Measurements from ENCODE around the gene NASP.

NASP gene

DNA sequence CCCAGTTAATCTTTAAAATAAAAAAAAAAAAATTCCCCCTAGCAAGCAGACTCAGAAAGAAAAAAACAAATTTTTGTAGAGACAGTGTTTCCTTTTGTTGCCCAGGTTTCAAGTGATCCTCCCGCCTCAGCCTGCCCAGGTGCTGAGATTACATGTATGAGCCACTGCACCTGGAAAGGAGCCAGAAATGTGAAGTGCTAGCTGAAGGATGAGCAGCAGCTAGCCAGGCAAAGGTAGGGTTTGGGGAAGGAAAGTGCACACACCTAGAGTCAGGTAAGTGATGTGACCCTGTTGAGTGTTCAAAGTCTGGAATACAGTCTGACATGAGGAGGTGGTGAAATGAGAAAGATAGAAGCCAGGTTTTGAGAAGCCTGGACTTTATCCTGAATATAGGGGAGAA, 31.5 kb upstream of the NASP start:
- no peak for TF ChIP-seq CTCF (IDR thresholded peaks at IDR 0.05; ENCODE audit: insufficient read depth, low read depth, low read length, missing control alignments)
- DNase-seq (ENCODE audit: low read depth) = peak; percentile 60
- peak overlapping the region; percentile 73 for H3K4me3 ChIP-seq (ENCODE audit: low read depth, low read length)

- TF ChIP-seq CTCF (IDR thresholded peaks at IDR 0.05; ENCODE audit: insufficient read depth, low read depth, low read length, missing control alignments) = no peak
- H3K4me3 ChIP-seq (ENCODE audit: low read depth, low read length) = no peak overlapping the region
- no peak for DNase-seq (ENCODE audit: low read depth)
These were observed 29.6 kb upstream of the NASP start for GRCh38 chr1:45554198-45554597.

DNA sequence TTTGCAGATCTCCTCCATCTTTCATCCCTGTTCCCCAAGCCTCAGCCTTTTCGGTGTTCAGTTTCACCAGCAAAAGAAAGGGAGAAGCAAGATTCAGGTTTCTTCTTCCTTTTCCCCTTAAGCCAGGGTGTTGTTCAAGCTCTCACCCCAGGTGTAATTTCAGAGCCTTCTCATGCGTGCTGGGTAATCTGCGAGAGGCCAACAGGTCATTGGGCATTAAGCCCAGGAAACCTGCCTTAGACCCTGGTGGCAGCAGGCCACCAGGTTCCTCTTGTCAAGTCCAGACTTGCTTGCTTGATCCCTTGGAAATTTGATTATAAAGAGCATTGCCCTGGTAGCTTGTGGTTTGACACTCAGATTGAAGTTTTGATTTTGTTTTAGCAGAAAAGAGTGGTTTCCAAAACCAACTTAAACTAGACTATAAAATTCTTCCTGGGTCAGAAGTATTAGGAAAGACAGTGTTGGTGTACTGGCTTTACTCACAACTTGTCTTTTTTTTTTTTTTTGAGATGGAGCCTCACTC, 26.4 kb upstream of the NASP start:
- TF ChIP-seq CTCF (IDR thresholded peaks at IDR 0.05; ENCODE audit: insufficient read depth, low read depth, low read length, missing control alignments) = no peak
- peak; percentile 16 for DNase-seq (ENCODE audit: low read depth)
- no peak overlapping the region for H3K4me3 ChIP-seq (ENCODE audit: low read depth, low read length)

- DNase-seq (ENCODE audit: low read depth) = no peak
- H3K4me3 ChIP-seq (ENCODE audit: low read depth, low read length) = no peak overlapping the region
- no peak for TF ChIP-seq CTCF (IDR thresholded peaks at IDR 0.05; ENCODE audit: insufficient read depth, low read depth, low read length, missing control alignments)
These were observed 20.0 kb upstream of the NASP start for GRCh38 chr1:45563843-45564242.

DNA sequence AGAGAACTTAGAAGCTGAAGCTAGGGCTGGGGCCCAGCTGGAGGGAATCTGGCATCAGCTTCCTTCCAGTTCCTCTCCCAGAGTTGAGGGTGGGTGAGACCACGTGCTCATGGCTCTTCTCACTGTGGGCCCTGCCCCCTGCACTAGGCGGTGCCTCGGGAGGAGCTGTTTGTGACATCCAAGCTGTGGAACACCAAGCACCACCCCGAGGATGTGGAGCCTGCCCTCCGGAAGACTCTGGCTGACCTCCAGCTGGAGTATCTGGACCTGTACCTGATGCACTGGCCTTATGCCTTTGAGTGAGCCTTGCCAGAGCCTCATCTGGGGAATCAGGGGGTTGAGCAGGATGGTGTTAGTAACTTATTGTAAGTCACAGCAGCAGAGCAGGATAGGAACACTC, 17.1 kb upstream of the NASP start:
- no peak for TF ChIP-seq CTCF (IDR thresholded peaks at IDR 0.05; ENCODE audit: insufficient read depth, low read depth, low read length, missing control alignments)
- no peak overlapping the region for H3K4me3 ChIP-seq (ENCODE audit: low read depth, low read length)
- DNase-seq (ENCODE audit: low read depth) = no peak

GRCh38 chr1:45567911-45568310, 15.9 kb upstream of the NASP start:
- no peak for TF ChIP-seq CTCF (IDR thresholded peaks at IDR 0.05; ENCODE audit: insufficient read depth, low read depth, low read length, missing control alignments)
- DNase-seq (ENCODE audit: low read depth) = no peak
- no peak overlapping the region for H3K4me3 ChIP-seq (ENCODE audit: low read depth, low read length)

GRCh38 chr1:45568421-45568820, 15.4 kb upstream of the NASP start:
- no peak overlapping the region for H3K4me3 ChIP-seq (ENCODE audit: low read depth, low read length)
- DNase-seq (ENCODE audit: low read depth) = no peak
- no peak for TF ChIP-seq CTCF (IDR thresholded peaks at IDR 0.05; ENCODE audit: insufficient read depth, low read depth, low read length, missing control alignments)

Measured in GM12865 (cell line).